ENCODE measurements around the gene ERLIN1.

DNA sequence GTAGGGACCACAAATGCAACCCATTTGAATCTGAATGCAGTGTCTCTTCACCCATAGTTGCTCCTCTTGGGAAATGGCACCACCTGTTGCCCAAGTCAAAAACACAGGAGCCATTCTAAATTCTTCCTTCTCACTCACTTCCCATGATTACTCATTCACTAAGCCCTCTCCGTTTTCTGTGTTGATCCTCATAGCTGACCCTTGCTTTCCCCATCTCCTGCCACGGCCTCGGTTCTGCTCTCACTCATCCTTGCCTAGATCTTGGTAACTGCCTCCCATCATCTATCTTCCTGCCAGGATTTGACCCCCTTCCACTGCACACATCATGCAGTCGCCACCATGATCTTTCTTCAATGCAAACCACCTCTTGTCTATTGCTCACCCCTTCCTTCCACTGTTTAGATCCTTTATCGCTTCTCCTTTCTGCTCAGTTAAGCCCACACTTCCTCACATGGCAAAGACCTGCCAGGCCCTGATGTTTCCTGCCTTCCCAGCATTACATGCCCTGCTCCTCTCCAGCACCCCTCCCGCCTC lies 85.1 kb downstream of the ERLIN1 start:
- TF ChIP-seq CTCF (IDR thresholded peaks at IDR 0.05): no peak
- TF ChIP-seq POLR2A (IDR thresholded peaks at IDR 0.05): no peak
- TF ChIP-seq POLR2AphosphoS5 (IDR thresholded peaks at IDR 0.05): no peak

Data from prostate gland (tissue), 2 donors.